Endothelial cell of umbilical vein (primary cell): ENCODE measurements around the gene GOLIM4. TPM values are rescaled to one million over a fixed set of nuclear protein-coding genes. Genes with fewer than 3 reads are reported as not detected.

ENCODE experiments used
- BruUV-seq: library from RNA; stranded (reverse); fragments of 400-500 nt; replicated peaks from 2 replicates; lab custom pipeline; 2021; lab: Mats Ljungman, UMichigan
- CTCF ChIA-PET: fragments of 300-600, 350-600 bp; sonication (Branson Sonifier 250); formaldehyde crosslinking; loops from one replicate; lab custom pipeline; 2021; ENCODE audit warnings: antibody characterized with exemption, inconsistent platforms; lab: Charles Lee
- POLR2A ChIA-PET: fragments of 300-600, 350-600 bp; sonication (Branson Sonifier 250); formaldehyde crosslinking; loops from one replicate; lab custom pipeline; 2021; ENCODE audit warnings: antibody characterized with exemption, inconsistent platforms; lab: Charles Lee
- DNase-seq: peaks from one replicate; pipeline ENCODE4 v3.0.0-alpha.2; 2011; ENCODE audit warnings: low read depth, low spot score
- FAIRE-seq: peaks from 2 replicates; lab custom pipeline; 2011; peaks lifted over from hg19 to GRCh38; lab: Jason Lieb, UNC
- H2AFZ ChIP-seq: 2 replicates; pipeline ENCODE4 v1.6.0; 2012; ENCODE audit warnings: low read depth, low read length, control low read depth, inconsistent platforms
- H3K27ac ChIP-seq: 2 replicates; pipeline ENCODE4 v1.5.1; 2011; ENCODE audit warnings: low read depth, mild to moderate bottlenecking, control low read depth, low read length, moderate library complexity; ENCODE audit not compliant: insufficient read depth
- H3K27me3 ChIP-seq, 2 experiments: 2 replicates each; pipeline versions ENCODE4 v1.6.0 to v1.6.1; 2011; ENCODE audit warnings: low read length in 2 of 2, mixed read lengths in 1 of 2; ENCODE audit not compliant: control insufficient read depth in 2 of 2, insufficient read depth in 2 of 2
- H3K36me3 ChIP-seq, 2 experiments: 2 replicates in 1 of 2; 3 replicates in 1 of 2; pipeline ENCODE4 v1.5.1; 2011; ENCODE audit warnings: low read length in 2 of 2, mild to moderate bottlenecking in 1 of 2, moderate library complexity in 1 of 2; ENCODE audit not compliant: control insufficient read depth in 2 of 2, insufficient read depth in 2 of 2; ENCODE audit errors: extremely low read depth in 1 of 2
- H3K4me1 ChIP-seq: 3 replicates; pipeline ENCODE4 v1.5.1; 2011; ENCODE audit warnings: mild to moderate bottlenecking, low read length; ENCODE audit not compliant: control insufficient read depth, insufficient read depth; ENCODE audit errors: extremely low read depth
- H3K4me2 ChIP-seq: 2 replicates; pipeline ENCODE4 v1.6.1; 2011; ENCODE audit warnings: low read length, control low read depth, mixed read lengths; ENCODE audit not compliant: insufficient read depth
- H3K4me3 ChIP-seq, 3 experiments: fragments of 200-600 bp in 1 of 3; sonication (generic), shearing (Covaris generic) in 1 of 3; replicated peaks in 1 of 3; 2 replicates each; pipeline ENCODE4 v1.5.1; 2011 to 2016; ENCODE audit warnings: control low read depth in 3 of 3, low read length in 3 of 3, mild to moderate bottlenecking in 2 of 3, inconsistent platforms in 1 of 3, low read depth in 1 of 3, moderate library complexity in 1 of 3; ENCODE audit not compliant: insufficient read depth in 1 of 3
- H3K79me2 ChIP-seq: 2 replicates; pipeline ENCODE4 v1.6.0; 2012; ENCODE audit warnings: low read length, inconsistent platforms; ENCODE audit not compliant: control insufficient read depth, insufficient read depth
- H3K9ac ChIP-seq: replicated peaks from 2 replicates; pipeline ENCODE3; 2011; ENCODE audit warnings: low read length, control low read depth; ENCODE audit not compliant: insufficient read depth; ENCODE audit errors: extremely low read depth
- H3K9me1 ChIP-seq: replicated peaks from 3 replicates; pipeline ENCODE4 v1.6.0; 2011; ENCODE audit warnings: mild to moderate bottlenecking, low read length; ENCODE audit not compliant: control insufficient read depth, insufficient read depth; ENCODE audit errors: extremely low read depth
- H3K9me3 ChIP-seq: replicated peaks from 2 replicates; pipeline ENCODE4 v1.5.1; 2012; ENCODE audit warnings: low read length, inconsistent platforms; ENCODE audit not compliant: control insufficient read depth, insufficient read depth
- H4K20me1 ChIP-seq: replicated peaks from 2 replicates; pipeline ENCODE3; 2011; ENCODE audit warnings: mild to moderate bottlenecking, low read length; ENCODE audit not compliant: control insufficient read depth, insufficient read depth; ENCODE audit errors: extremely low read depth
- CTCF ChIP-seq, 2 donors: IDR thresholded peaks; 1 replicate in 1 of 2; 2 replicates in 1 of 2; pipeline ENCODE4 v1.5.1; 2011; ENCODE audit warnings: low read length in 2 of 2, mild to moderate bottlenecking in 2 of 2, moderate library complexity in 2 of 2, control low read depth in 1 of 2, inconsistent platforms in 1 of 2, low read depth in 1 of 2; ENCODE audit not compliant: insufficient read depth in 1 of 2; ENCODE audit errors: extremely low read depth in 1 of 2
- EZH2 ChIP-seq: IDR thresholded peaks from 2 replicates; pipeline ENCODE4 v1.6.1; 2012; ENCODE audit warnings: borderline replicate concordance, low read depth, mild to moderate bottlenecking, moderate library complexity, low read length, inconsistent platforms; ENCODE audit not compliant: severe bottlenecking
- FOS ChIP-seq: IDR thresholded peaks from 2 replicates; pipeline ENCODE4 v1.6.1; 2011; ENCODE audit warnings: mild to moderate bottlenecking, low read length, moderate library complexity, borderline replicate concordance; ENCODE audit not compliant: insufficient read depth
- GATA2 ChIP-seq: IDR thresholded peaks from 2 replicates; pipeline ENCODE4 v1.7.0; 2011; ENCODE audit warnings: low read depth, mild to moderate bottlenecking, moderate library complexity, mixed read lengths, low read length; ENCODE audit not compliant: insufficient read length, insufficient read depth
- JUN ChIP-seq: IDR thresholded peaks from 2 replicates; pipeline ENCODE4 v1.6.1; 2011; ENCODE audit warnings: borderline replicate concordance, low read depth; ENCODE audit not compliant: insufficient read length, insufficient read depth
- MAX ChIP-seq: IDR thresholded peaks from 2 replicates; pipeline ENCODE4 v1.6.1; 2011; ENCODE audit not compliant: insufficient read depth, insufficient read length
- MYC ChIP-seq: IDR thresholded peaks from one replicate; pipeline ENCODE4 v1.6.1; 2011; ENCODE audit warnings: mild to moderate bottlenecking, low read depth, low read length
- POLR2A ChIP-seq: IDR thresholded peaks from 2 replicates; pipeline ENCODE4 v1.6.1; 2012; ENCODE audit warnings: low read depth, mild to moderate bottlenecking, control low read depth, low read length
- POLR2AphosphoS5 ChIP-seq: IDR thresholded peaks from 2 replicates; pipeline ENCODE4 v1.6.1; 2012; ENCODE audit warnings: low read depth, mild to moderate bottlenecking, control low read depth, low read length, moderate library complexity; ENCODE audit not compliant: insufficient read depth
- dilution Hi-C: fragments of 300-500 bp; cut with MboI; formaldehyde crosslinking; loops from one replicate; pipeline ENCODE4 v1.15.0; 2019; ENCODE audit warnings: low sequenced_read_pairs; ENCODE audit not compliant: extremely low pct_ligation_motif_present
- intact Hi-C: fragments of 100-400 bp; cut with micrococcal nuclease; formaldehyde crosslinking; loops from one replicate; pipeline ENCODE4 v1.10.0; 2022
- polyA plus RNA-seq, 4 experiments: library from polyadenylated mRNA; depleted of rRNA in 3 of 4; stranded (reverse) in 3 of 4; unstranded in 1 of 4; fragments of >200 nt; gene quantifications; 2 replicates each; pipeline versions ENCODE4 v1.2.1 to v1.2.3, GENCODE V29; 2011 to 2012; ENCODE audit warnings: missing spikeins in 1 of 4
- total RNA-seq: library from RNA; stranded (reverse); gene quantifications from 2 replicates; pipeline ENCODE4 v1.2.3, GENCODE V29; 2021

Gene GOLIM4
- total and polyA plus RNA-seq, 2 donors (not counting 3 experiments of a cell fraction or from before 2014, with no cell fraction given), result 11.7 to 40.8 TPM

- Histone ChIP-seq H3K4me2 (no peak overlapping the region), H3K9me3 (no peaks in the 10 kb centered on the region), H3K4me3 (no peak overlapping the region), H3K9ac (no peak overlapping the region), H4K20me1 (no peaks in the 10 kb centered on the region), H3K27me3 (no peaks in the 10 kb centered on the region), H2AFZ (no peak overlapping the region), H3K9me1 (no peaks in the 10 kb centered on the region), H3K27ac (no peak overlapping the region), H3K4me1 (peaks cover 3% of the 10 kb centered on the region), H3K36me3 (no peaks in the 10 kb centered on the region), H3K79me2 (peaks cover 19% of the 10 kb centered on the region)
- intact Hi-C loops (loop anchor here (5.0 to 10.0 kb wide), 2 partner anchors 311 to 664 kb away; partner anchors contain the start of genes SERPINI1 and ZBBX), dilution Hi-C loops (no loop called here)
- no TSS peak for BruUV-seq
- ChIA-PET CTCF (interaction anchor here (0.6 to 6.6 kb wide), 27 partner anchors 8 to 799 kb away, joined by 3 to 190 read pairs (median 5); partner anchors contain the start of gene GOLIM4), POLR2A (no interaction called here)
- no peak for DNase-seq
- no peak for FAIRE-seq
- TF ChIP-seq FOS (no peak), MAX (no peak), POLR2AphosphoS5 (no peak), GATA2 (no peak), POLR2A (no peak), EZH2 (no peak), JUN (no peak), CTCF (IDR thresholded peaks at IDR 0.05; ENCODE audit: extremely low read depth in 1 of 2, insufficient read depth in 1 of 2, low read depth in 1 of 2, low read length in 2 of 2) (no peak), MYC (no peak)
Observed at GRCh38 chr3:168048414-168049330, 47.1 kb downstream of the GOLIM4 start.
